Glutamatergic neuron (in vitro differentiated cells): ENCODE data around the gene SEPTIN7. TPM values are rescaled to one million over a fixed set of nuclear protein-coding genes. Genes with fewer than 3 reads are reported as not detected.

Experiments
- DNase-seq: peaks from one replicate; pipeline ENCODE4 v3.0.0; 2022
- H3K27ac Mint-ChIP-seq: one replicate; pipeline ENCODE4 v1.8.0; 2020; ENCODE audit warnings: mild to moderate bottlenecking, mixed read lengths, inconsistent platforms; ENCODE audit not compliant: unreplicated experiment
- H3K27me3 Mint-ChIP-seq: one replicate; pipeline ENCODE4 v1.8.0; 2020; ENCODE audit warnings: mild to moderate bottlenecking, moderate library complexity, mixed read lengths, inconsistent platforms; ENCODE audit not compliant: unreplicated experiment
- H3K36me3 Mint-ChIP-seq: one replicate; pipeline ENCODE4 v1.8.0; 2020; ENCODE audit warnings: mild to moderate bottlenecking, mixed read lengths, inconsistent platforms; ENCODE audit not compliant: unreplicated experiment
- H3K4me1 Mint-ChIP-seq: one replicate; pipeline ENCODE4 v1.8.0; 2020; ENCODE audit warnings: mild to moderate bottlenecking, low read depth, mixed read lengths, inconsistent platforms; ENCODE audit not compliant: unreplicated experiment
- H3K4me3 Mint-ChIP-seq: one replicate; pipeline ENCODE4 v1.8.0; 2020; ENCODE audit warnings: mild to moderate bottlenecking, mixed read lengths, inconsistent platforms; ENCODE audit not compliant: unreplicated experiment
- H3K9me3 Mint-ChIP-seq: one replicate; pipeline ENCODE4 v1.8.0; 2020; ENCODE audit warnings: mild to moderate bottlenecking, moderate library complexity, mixed read lengths, inconsistent platforms; ENCODE audit not compliant: unreplicated experiment
- total RNA-seq: library from RNA; stranded (reverse); fragmentation: NEBNext Ultra II Directional; extraction: Animal tissue kit (Norgen Biotek cat#: 25700); gene quantifications from one replicate; pipeline ENCODE4 v1.2.1, GENCODE V29; 2021; ENCODE audit not compliant: unreplicated experiment
- TF ChIP-seq, protein P1 (sequence below): fragments of 200-600 bp; sonication (generic); IDR thresholded peaks from one replicate; pipeline ENCODE4 v1.5.0; 2021; ENCODE audit not compliant: partially characterized antibody, unreplicated experiment

SEPTIN7 gene
- total RNA-seq, 1 donor from 2014 or later: 189 TPM

DNA sequence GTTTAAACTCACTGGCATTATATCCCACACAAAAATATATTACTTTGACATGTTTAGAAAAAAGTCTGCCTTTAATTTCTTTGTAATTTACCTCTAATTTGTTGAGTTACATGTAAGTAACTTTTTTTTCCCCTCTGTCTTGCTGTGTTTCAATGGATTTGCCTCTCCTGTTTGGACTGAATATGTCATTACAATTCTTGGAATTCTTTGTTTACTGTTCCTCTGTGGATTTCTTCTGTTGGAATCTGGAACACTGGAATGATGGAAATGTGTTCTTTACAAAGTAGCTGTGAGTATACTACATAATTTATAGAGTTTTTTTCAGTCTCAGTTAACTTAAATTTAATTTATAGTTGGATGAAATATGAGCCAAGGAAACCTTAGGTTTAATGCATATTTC is 30.4 kb downstream of the SEPTIN7 start:
- no peaks in the 10 kb centered on the region for H3K36me3 Mint-ChIP-seq
- peaks cover 4% of the 10 kb centered on the region for H3K9me3 Mint-ChIP-seq
- DNase-seq: no peak
- TF ChIP-seq, protein P1, sequence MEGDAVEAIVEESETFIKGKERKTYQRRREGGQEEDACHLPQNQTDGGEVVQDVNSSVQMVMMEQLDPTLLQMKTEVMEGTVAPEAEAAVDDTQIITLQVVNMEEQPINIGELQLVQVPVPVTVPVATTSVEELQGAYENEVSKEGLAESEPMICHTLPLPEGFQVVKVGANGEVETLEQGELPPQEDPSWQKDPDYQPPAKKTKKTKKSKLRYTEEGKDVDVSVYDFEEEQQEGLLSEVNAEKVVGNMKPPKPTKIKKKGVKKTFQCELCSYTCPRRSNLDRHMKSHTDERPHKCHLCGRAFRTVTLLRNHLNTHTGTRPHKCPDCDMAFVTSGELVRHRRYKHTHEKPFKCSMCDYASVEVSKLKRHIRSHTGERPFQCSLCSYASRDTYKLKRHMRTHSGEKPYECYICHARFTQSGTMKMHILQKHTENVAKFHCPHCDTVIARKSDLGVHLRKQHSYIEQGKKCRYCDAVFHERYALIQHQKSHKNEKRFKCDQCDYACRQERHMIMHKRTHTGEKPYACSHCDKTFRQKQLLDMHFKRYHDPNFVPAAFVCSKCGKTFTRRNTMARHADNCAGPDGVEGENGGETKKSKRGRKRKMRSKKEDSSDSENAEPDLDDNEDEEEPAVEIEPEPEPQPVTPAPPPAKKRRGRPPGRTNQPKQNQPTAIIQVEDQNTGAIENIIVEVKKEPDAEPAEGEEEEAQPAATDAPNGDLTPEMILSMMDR: no peak
- no peaks in the 10 kb centered on the region for H3K27me3 Mint-ChIP-seq
- H3K4me3 Mint-ChIP-seq: no peak overlapping the region
- H3K27ac Mint-ChIP-seq: no peak overlapping the region
- peaks cover 18% of the 10 kb centered on the region for H3K4me1 Mint-ChIP-seq

DNA sequence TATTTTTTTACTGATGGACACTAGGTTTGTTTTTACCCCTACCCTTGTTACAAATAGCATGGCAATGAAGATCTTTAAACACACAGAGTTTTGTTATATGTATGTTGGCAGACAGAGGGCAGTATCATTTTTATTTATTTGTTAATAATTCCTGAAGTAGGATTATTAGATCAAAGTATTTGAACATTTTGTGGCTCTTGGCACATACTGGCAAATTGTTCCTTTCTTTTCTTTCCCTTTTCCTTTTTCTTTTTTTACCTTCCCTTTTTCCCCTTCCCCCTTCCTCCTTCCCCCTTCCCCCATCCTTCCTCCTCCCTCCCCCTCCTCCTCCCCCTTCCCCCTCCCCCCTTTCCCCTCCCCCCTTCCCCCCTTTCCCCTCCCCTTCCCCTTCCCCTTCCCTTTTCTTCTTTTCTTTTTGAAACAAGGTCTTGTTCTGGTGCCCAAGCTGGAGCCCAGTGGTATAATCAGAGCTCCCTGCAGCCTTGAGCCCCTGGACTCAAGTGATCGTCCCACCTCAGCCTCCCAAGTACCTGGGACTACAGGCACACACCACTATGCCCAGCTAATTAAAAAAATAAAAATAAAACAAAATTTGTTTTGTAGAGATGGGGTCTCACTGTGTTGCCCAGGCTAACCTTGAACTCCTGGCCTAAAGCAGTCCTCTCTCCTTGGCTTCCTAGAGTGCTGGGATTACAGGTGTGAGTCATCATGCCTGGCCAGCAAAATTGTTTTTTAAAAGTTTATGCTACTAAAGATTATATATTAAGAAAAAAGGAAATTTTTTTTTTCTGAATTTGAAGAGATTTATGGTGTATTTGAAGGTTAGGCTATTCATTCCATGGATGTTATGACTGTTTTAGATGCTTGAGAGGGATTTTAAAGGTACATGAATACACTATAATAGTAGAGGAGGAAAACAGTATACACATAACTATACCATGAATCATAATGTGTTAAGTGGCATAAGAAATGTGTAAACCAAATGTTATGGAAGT is 39.3 kb downstream of the SEPTIN7 start:
- Mint-ChIP-seq H3K36me3 (no peaks in the 10 kb centered on the region), H3K27me3 (peaks cover 2% of the 10 kb centered on the region), H3K9me3 (peaks cover 2% of the 10 kb centered on the region), H3K27ac (no peak overlapping the region), H3K4me3 (no peak overlapping the region), H3K4me1 (no peaks in the 10 kb centered on the region)
- TF ChIP-seq, protein P1: no peak
- no peak for DNase-seq

DNA sequence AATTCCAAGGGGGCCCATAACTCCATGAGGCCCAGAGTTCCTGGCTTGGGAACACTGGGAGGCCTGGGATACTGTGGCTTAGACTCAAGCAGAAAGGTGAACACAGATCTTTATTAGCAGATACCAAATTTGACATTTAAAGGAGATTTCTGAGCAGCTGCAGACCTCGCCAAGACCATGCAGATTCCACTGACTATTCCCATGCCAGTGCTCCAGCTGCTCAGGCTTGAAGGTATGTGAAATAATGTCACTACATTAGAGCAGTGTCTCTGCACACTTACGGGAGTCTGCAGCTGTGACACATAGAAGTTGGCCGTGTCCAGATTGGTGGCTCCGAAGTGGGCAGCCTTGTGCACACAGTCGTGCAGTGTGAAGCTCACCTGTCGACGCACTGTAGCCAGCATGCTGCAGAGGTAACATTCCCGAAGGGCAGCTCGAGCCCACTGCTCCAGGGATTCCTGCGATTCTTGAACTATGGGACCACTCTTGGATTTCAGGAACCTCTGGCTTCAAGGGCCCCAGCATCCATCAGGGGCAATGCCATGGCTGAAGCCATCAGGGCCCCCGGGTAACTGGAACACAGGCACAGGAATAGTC is 46.1 kb downstream of the SEPTIN7 start:
- Mint-ChIP-seq H3K9me3 (no peaks in the 10 kb centered on the region), H3K4me1 (peaks cover 5% of the 10 kb centered on the region), H3K27ac (no peak overlapping the region), H3K36me3 (peaks cover 3% of the 10 kb centered on the region), H3K27me3 (no peaks in the 10 kb centered on the region), H3K4me3 (no peak overlapping the region)
- no peak for DNase-seq
- TF ChIP-seq, protein P1: no peak

DNA sequence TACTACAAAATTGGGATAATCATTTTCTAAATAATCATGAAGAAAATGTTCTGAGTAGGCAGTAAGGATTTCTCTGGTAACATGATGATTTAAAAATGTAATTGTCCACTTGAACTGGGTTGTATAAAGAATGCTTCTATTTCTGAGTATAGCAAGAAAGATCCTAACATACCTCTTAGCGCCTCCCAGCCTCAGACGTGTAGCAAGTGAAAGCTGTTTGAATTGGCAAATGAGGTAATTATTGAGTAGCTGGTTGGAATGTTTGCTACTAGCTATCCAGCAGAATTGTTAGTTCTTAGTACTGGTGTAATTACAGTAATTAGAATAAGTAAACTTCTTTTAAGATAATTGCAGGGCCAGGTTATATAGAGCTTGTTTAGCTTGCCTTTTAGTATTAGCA is 47.9 kb downstream of the SEPTIN7 start:
- Mint-ChIP-seq H3K27ac (no peak overlapping the region), H3K27me3 (no peaks in the 10 kb centered on the region)

More for the DNA sequence above, 47.9 kb downstream of the SEPTIN7 start:
- Mint-ChIP-seq H3K4me1 (peaks cover 5% of the 10 kb centered on the region), H3K9me3 (no peaks in the 10 kb centered on the region), H3K36me3 (peaks cover 3% of the 10 kb centered on the region), H3K4me3 (no peak overlapping the region)
- DNase-seq: no peak
- TF ChIP-seq, protein P1: no peak
